HL-60 (cell line): ENCODE measurements around the gene SLC26A1.

Source experiments
- DNase-seq, 2 experiments: peaks; one replicate each; pipeline ENCODE4 v3.0.0-alpha.2; 2010 to 2020; ENCODE audit warnings: low read depth in 1 of 2, low spot score in 1 of 2
- H3K27ac ChIP-seq: fragments of 250-450 bp; sonication (Bioruptor Pico); replicated peaks from 2 replicates; pipeline ENCODE4 v1.5.1; 2020; ENCODE audit warnings: mild to moderate bottlenecking, moderate library complexity
- H3K27me3 ChIP-seq: fragments of 250-450 bp; sonication (Bioruptor Pico); 2 replicates; pipeline ENCODE4 v1.5.1; 2021; ENCODE audit warnings: mild to moderate bottlenecking, moderate library complexity; ENCODE audit not compliant: insufficient read depth, poor library complexity, severe bottlenecking
- H3K4me3 ChIP-seq: replicated peaks from 2 replicates; pipeline ENCODE4 v1.5.1; 2011; ENCODE audit warnings: mild to moderate bottlenecking, control low read depth, low read length; ENCODE audit not compliant: insufficient read depth
- CTCF ChIP-seq: IDR thresholded peaks from one replicate; pipeline ENCODE4 v1.5.1; 2011; ENCODE audit warnings: low read length, control low read depth, inconsistent platforms; ENCODE audit not compliant: insufficient read depth
- GABPA ChIP-seq: IDR thresholded peaks from 2 replicates; pipeline ENCODE4 v1.6.1; 2012; ENCODE audit warnings: low read depth
- POLR2AphosphoS5 ChIP-seq: IDR thresholded peaks from 2 replicates; pipeline ENCODE4 v1.6.1; 2012; ENCODE audit warnings: low read depth
- SPI1 ChIP-seq: IDR thresholded peaks from 2 replicates; pipeline ENCODE4 v1.6.1; 2012; ENCODE audit warnings: low read depth, mild to moderate bottlenecking, borderline replicate concordance
- TF ChIP-seq, protein P1 (sequence below): IDR thresholded peaks from 2 replicates; pipeline ENCODE4 v1.6.1; 2012; ENCODE audit warnings: low read depth; ENCODE audit not compliant: insufficient replicate concordance

Gene SLC26A1

GRCh38 chr4:1035510-1035909 lies 42.3 kb upstream of the SLC26A1 start:
- DNase-seq, result no peak
- Histone ChIP-seq H3K4me3 (no peak overlapping the region), H3K27me3 (no peaks in the 10 kb centered on the region)

DNA sequence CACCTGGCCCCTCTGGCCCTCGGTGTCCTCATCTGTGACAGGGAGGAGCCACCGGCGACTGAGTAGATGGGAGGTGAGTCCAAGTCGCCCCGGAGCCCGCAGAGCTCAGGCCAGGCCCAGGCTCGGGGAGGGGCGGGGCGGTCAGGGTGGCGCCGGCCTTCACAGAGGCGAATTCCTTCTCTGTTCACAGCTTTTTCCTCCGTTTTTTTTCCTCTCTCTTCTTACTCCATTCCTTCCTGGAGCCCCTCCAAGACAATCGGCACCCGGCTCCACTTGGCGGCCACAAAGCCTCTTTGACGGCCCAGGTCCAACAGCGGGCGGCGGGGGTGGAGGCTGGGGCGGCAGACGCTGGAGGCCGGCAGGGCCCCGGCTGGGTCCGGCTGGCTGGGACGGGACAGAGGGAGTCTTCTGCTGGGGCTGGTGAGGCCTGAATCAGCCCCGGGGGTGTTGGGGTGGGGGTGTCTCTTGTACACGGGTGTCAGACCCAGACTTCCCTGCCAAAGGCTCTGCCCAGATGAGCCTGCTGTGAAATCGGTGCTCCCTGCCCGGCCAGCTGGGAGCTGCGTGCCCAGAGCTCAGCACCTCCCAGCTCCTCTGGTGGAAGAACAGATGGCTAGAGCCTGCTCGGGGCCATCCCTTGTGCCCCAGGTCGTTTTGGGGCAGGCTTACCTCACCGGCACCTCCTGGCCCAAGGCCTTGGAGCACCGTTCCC lies 40.8 kb upstream of the SLC26A1 start:
- H3K4me3 ChIP-seq, result no peak overlapping the region
- no peaks in the 10 kb centered on the region for H3K27me3 ChIP-seq
- TF ChIP-seq CTCF (no peak), POLR2AphosphoS5 (no peak), SPI1 (no peak), GABPA (no peak)
- TF ChIP-seq, protein P1, sequence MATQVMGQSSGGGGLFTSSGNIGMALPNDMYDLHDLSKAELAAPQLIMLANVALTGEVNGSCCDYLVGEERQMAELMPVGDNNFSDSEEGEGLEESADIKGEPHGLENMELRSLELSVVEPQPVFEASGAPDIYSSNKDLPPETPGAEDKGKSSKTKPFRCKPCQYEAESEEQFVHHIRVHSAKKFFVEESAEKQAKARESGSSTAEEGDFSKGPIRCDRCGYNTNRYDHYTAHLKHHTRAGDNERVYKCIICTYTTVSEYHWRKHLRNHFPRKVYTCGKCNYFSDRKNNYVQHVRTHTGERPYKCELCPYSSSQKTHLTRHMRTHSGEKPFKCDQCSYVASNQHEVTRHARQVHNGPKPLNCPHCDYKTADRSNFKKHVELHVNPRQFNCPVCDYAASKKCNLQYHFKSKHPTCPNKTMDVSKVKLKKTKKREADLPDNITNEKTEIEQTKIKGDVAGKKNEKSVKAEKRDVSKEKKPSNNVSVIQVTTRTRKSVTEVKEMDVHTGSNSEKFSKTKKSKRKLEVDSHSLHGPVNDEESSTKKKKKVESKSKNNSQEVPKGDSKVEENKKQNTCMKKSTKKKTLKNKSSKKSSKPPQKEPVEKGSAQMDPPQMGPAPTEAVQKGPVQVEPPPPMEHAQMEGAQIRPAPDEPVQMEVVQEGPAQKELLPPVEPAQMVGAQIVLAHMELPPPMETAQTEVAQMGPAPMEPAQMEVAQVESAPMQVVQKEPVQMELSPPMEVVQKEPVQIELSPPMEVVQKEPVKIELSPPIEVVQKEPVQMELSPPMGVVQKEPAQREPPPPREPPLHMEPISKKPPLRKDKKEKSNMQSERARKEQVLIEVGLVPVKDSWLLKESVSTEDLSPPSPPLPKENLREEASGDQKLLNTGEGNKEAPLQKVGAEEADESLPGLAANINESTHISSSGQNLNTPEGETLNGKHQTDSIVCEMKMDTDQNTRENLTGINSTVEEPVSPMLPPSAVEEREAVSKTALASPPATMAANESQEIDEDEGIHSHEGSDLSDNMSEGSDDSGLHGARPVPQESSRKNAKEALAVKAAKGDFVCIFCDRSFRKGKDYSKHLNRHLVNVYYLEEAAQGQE, result no peak
- H3K27ac ChIP-seq, result no peak overlapping the region
- no peak for DNase-seq

More at GRCh38 chr4:1035510-1035909, 42.3 kb upstream of the SLC26A1 start:
- TF ChIP-seq POLR2AphosphoS5 (no peak), GABPA (no peak)
- TF ChIP-seq, protein P1, result no peak
- H3K27ac ChIP-seq, result no peak overlapping the region

GRCh38 chr4:1032861-1033260 lies 39.7 kb upstream of the SLC26A1 start:
- DNase-seq, result no peak
- no peaks in the 10 kb centered on the region for H3K27me3 ChIP-seq
- TF ChIP-seq SPI1, result no peak
- TF ChIP-seq CTCF, result no peak
- TF ChIP-seq, protein P1, result no peak
- TF ChIP-seq GABPA, result no peak
- TF ChIP-seq POLR2AphosphoS5, result no peak

More at GRCh38 chr4:1032861-1033260, 39.7 kb upstream of the SLC26A1 start:
- no peak overlapping the region for H3K27ac ChIP-seq
- H3K4me3 ChIP-seq, result no peak overlapping the region
